Glomerular endothelial cell (primary cell): ENCODE data around the gene INTU. TPM values are rescaled to one million over a fixed set of nuclear protein-coding genes. Genes with fewer than 3 reads are reported as not detected.
A peak's percentile ranks its signal among the peaks of the same experiment; 100 is the strongest.
"Not testable (repeated sequence)": the region's sequence is repeated elsewhere in the genome, so short reads cannot be mapped to it uniquely, and the experiment has no call there.

Experiments
- DNase-seq: peaks from one replicate; pipeline ENCODE4 v3.0.0-alpha.2; 2011; ENCODE audit warnings: low read depth, low spot score; ENCODE audit errors: extremely low read depth
- total RNA-seq: library from RNA; depleted of rRNA; stranded (reverse); fragments of >200 nt; gene quantifications from 2 replicates; pipeline ENCODE4 v1.2.3, GENCODE V29; 2015

Gene INTU
- 2.1 and 8.1 TPM in 2 replicates for total RNA-seq

DNA sequence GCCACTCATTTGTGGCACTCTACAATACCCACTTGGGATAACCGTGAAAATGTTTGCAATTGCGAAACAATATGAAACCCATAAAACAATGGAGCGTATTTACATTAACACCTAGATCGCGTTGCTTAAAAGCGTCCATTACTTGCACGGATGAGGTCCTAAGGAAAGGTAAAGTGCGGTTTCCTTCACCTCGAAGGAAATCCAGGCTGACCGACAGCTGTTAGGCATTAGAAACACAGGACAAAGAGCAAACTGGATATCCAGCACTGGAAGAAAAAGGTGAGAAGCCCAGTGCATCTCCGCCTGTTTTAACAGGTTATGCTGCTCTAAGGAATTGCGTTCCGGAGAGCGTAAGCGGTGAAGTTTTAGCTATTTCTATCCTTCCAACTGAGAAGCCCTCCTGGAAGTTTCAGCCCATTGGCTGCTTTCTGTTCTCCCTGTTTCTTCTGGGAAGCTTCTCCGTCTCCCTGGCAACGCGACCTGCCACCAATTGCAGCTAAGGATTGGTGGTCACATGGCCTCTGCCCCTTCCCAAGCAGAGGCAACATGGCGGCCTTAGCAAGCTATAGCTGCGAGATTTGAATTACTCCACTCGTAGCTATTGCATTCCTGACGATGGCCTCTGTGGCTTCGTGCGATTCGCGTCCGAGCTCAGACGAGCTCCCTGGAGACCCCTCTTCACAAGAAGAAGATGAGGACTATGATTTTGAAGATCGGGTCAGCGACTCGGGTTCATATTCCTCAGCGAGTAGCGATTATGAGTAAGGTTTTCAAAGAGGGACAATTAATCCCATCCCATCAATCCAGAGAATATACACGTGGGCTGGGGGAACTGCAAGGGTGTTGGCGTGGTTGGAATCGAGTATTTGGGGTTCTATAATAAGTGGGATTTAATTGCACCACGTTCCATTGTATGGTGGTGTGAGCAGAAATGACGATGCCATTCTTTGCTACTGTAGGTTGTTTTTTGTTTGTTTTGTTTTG lies at the start of gene INTU:
INTU (plus strand) TSS at position 538 of the 984 bp plus-strand sequence; CDS start at position 616, 78 bp downstream.
- peak; percentile 78 for DNase-seq

DNA sequence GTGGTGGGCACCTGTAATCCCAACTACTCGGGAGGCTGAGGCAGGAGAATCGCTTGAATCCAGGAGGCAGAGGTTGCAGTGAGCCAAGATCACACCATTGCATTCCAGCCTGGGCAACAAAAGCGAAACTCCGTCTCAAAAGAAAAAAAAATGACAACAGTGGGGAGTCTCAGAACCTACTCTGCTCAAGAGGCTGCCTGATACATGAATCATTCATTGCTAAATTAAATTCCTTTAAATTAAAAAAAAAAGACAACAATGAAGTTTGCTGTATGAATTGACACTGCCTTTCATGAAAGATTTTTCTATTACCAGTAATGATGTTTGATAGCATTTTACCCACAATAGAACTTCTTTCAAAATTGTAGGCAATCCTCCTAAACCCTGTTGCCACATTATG lies 46.3 kb upstream of the INTU start:
- not testable (repeated sequence) for DNase-seq

DNA sequence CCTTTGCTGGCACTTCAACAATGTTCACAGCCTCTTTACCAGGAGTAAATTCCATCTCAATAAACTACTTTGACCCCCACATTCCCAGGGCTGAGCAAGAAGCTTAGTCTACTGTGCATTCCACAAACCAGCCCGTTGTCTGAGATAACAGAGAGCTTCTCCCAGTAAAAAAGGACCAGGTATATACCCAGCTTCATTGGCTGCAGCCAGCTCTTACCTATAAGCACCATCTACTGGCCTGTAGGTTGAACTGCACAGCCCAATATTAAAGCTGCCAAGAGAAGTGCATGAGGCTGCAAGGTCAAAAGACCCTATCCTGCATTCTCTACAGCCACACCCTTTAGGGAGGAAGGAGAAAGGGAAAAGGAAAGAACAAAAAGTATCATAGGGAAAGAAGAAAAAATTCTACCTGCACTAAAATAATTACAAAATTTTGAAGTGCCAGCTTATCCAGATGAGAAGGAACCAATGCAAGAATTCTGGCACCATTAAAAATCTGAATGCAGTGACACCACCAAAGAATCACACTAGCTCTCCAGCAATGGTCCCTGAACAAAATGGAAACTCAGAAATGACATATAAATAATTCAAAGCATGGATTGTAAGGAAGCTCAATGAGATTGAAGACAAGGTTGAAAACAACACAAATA lies 45.7 kb upstream of the INTU start:
- DNase-seq, result no peak

DNA sequence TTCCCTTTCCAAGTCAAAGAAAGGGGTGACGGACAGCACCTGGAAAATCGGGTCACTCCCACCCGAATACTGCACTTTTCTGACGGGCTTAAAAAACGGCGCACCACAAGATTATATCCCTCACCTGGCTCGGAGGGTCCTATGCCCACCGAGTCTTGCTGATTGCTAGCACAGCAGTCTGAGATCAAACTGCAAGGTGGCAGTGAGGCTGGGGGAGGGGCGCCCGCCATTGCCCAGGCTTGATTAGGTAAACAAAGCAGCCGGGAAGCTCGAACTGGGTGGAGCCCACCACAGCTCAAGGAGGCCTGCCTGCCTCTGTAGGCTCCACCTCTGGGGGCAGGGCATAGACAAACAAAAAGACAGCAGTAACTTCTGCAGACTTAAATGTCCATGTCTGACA lies 43.6 kb upstream of the INTU start:
- not testable (repeated sequence) for DNase-seq

DNA sequence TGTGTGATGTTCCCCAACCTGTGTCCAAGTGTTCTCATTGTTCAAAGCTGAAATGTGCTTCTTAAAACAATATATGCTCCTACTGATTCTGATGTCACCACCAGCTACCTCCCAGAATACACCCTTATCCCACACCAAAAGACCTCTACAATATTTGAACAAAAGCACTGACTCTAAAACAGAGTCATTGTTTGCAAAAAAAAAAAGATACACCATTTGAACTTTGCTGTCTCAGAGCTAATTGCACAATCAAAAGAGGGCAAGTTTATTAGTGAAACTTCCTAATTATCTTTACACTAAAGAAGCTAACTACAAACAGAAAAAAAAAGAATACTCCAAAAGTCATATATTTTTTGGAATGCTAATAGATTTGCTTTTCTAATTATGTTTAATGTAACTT lies 34.1 kb upstream of the INTU start:
- DNase-seq, result no peak

DNA sequence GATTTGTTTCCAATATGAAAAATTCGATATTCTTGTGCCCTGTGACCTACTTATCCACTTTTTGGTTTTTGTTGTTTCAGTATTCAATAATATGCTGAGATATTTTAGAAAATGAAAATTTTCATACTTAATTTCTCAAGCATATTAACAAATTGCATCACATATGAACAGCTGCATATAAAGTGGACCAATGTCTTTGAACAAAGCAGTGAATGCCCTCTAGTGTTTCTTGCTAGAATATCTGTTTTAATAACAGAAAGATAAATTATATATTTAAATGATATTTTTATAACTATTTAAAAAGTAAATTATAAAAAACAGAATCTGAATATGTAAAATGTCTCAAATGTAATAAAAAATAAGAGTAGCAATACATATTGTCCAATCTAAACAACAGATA lies 31.7 kb upstream of the INTU start:
- DNase-seq, result no peak

DNA sequence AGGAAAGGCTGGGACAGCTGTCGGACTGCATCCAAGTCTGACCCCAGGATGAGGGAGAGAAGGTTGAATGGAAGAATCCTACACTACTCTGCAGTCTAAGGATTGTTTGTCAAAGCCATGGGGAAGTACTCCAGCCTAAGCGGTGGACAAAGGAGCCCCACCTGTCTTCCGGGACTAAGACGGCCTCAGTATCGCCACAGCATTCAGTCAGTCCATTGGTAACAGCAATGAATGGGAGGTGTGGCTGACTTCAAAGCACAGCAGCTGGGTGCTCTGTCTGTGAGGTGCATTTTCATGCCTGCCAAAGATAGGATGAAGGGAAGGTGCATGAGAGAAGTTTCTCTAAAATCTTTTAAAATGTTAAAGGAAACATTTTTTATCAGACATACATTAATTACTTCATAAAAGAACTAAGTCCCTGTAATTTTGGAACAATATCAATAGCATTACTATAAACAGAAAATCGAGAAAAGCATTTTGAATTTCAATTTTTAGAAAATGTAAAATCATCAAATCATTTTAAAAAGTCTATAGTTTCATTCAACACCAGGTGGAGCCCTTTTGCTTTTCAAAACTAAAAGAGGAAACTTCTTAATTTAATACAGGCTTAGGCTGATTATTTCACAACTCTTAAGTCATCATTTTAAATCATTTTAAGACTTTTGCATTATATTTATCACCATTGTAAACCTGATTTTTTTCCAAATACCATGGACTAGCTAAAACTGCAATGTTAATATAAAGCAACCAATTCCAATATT lies 27.6 kb upstream of the INTU start:
- DNase-seq, result no peak

DNA sequence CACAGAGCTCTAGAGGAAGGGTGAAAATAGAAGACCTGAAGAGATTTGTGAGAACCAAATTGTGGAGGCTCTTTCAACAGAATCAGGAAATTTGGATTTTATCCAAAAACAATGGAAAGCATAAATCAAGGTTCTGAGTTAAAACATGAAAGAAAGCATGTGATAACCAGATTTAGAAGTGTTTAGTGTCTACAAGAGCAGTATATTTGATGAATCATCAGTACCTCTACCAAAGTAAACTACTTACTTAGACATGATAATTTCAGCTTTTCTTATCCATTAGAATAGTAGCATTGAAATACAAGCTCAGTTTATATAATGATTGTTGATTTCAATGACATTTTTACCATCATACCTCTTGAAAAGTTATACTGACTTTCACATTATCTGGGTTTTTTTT lies 25.9 kb upstream of the INTU start:
- DNase-seq, result no peak

DNA sequence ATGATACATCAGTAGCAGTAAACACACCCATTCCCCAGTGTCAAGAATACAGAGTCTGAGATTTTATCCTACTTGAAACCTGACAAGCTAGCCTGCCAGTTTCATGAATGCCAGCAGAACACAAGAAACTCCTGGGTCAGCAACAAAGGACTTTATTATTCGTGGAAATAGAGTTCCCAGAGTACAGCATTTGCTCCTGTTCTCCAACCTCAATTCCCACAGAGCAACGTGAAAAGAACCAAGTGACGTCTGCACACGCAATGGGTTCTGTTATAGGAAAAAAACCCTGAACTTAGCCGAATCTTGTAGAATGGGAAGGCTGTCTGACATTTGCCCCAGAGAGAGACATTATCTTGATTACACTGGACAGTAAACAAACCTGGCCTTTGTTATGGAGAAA lies 23.3 kb upstream of the INTU start:
- no peak for DNase-seq

DNA sequence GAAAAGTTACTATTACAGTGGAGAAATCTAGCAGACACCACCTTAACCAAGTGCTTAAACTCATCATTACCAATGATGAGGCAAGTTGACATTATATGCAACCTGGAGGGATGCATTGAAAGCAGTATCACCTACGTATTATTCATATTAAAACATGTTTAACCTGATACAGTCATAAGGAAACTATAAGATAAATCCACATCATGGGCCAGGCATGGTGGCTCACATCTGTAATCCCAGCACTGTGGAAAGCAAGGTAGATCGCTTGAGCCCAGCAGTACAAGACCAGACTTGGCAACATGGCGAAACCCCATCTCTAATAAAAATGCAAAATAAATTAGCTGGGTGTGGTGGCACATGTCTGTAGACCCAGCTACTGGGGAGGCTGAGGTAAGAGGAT lies 22.3 kb upstream of the INTU start:
- no peak for DNase-seq

DNA sequence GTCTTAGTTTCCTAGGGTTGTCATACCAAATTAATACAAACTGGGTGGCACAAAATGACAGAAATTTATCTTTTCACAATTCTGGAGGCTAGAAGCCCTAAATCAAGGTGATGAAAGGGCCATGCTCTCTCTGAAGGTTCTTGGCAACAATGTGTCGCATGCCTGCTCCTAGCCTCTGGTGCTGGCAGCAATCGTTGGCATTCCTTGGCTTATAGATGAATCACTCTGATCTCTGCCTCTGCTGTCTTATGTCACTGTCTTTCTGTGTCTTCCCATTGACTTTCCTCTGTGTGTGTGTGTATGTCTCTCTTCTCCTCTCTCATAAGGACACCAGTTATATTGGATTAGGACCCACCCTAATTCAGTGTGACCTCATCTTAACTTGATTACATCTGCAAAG lies 15.9 kb upstream of the INTU start:
- no peak for DNase-seq

DNA sequence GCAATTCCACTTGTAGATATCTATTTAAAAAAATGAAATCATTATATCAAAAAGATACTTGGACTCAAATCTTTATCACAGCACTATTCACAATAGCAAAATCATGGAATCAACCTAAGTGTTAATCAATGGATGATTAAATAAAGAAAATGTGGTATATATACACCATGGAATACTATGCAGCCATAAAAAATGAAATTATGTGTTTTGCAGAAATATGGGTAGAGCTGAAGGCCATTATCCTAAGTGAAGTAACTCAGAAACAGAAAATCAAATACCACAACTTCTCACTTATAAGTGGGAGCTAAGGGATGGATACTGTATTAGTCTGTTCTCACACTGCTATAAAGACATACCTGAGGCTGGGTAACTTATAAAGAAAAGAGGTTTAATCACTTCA lies 14.3 kb upstream of the INTU start:
- no peak for DNase-seq

DNA sequence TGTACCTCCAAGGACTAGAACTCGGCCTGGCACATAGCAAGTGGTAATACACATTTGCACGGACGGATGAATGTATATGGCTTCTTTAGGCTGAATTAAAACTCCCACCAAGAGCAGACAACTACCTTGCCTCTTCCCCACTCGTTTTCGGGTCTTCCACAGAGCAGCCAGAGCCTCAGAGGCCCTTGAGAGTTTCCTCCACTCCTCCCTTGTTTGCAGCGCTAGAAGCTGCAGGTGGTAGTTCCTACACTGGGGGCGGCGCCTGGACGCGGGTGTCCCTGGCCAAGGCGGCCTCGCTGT lies 10.2 kb upstream of the INTU start:
- DNase-seq, result no peak

DNA sequence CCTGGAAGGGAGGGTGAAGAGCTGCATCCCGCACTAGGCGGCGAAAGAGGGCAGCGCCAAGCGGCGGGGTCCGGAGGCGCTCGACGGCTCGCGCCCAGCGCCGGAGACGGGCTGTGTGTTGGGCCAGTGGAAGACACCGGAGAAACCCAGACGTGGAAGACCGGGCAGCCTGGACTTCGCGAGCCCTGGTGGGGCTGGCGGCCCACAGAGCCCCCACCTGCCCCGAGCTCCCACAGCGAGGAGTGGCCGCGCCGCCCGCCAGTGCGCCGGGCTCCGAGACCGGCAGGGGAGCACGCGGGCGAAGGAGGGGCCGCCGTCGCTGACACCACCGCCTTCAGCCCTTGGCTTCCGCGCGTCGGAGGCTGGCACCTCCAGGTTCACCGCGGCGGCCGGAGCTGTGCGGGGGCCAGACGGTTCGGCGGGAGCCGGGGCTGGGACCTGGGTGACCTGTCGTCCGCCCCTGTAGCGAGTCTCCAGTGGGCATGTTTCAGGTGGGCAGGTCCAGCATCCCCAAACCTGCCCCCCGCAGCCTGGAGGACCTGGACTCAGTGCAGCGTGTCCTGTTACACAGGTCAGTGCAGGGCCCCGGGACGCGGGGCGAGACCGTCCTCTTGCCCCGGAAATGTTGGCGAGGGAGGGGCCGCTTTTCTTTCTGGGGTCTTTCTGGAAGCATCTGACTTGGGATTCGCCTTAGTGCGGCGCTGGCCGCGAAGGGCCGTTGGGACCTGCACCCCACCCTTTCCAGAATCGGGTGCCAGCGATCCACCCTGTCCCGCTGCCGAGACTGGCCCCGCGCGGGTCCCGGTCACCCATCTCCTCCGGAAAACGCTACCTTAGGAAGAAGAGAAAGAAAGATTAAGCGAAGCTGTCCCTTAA lies 9.6 kb upstream of the INTU start:
- DNase-seq, result no peak

DNA sequence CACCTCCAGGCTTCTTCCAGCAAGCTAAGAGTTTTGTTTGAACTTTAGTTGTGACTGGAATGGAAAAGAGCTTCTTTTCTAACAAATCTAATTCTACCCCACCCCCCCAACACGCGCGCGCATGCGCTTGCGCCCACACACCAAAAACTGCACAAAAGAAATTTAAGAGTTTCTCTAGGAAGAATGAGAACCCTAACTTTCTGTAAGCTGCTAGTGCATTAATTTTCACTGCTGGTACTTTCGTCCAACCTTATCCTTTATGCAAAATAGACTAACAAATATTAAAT lies 9.0 kb upstream of the INTU start:
- no peak for DNase-seq

DNA sequence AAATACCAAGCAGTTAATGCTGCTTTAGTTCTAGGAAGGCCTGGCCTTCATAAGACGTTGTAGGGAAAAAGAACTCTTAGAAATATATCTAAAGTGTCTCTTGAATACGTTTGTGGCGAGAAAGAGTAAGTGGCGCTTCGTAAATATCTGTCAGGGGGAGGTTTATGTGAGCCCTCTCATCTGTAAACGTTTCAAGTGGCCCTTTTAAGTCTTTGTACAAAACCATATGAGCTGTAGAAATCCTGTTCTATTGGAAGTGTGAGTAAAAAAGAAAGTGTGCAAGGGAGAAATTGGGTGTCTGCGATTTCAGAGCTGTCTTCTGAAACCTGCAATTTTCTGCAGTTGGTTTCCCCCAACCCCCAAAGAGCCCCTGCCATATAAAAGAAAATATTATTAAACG lies 8.6 kb upstream of the INTU start:
- no peak for DNase-seq

DNA sequence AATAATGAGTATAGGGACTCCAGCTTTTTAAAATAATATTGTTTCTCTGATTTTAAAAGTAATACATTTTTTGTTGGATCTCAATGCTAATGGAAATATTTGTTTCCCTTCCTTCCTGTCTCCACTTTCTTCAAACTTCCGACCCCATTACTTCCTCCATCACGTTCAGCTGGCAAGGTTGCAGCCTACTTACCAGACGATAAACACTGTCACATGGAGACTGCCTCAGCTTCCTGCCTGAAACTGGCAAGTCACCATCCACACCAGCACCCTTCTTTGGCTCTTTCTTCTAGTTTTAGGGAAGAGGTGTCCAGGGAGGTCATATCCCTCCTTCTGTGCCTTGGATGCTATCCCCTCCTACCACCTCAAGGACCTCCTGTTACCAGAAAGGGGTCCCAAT lies 3.4 kb upstream of the INTU start:
- no peak for DNase-seq

DNA sequence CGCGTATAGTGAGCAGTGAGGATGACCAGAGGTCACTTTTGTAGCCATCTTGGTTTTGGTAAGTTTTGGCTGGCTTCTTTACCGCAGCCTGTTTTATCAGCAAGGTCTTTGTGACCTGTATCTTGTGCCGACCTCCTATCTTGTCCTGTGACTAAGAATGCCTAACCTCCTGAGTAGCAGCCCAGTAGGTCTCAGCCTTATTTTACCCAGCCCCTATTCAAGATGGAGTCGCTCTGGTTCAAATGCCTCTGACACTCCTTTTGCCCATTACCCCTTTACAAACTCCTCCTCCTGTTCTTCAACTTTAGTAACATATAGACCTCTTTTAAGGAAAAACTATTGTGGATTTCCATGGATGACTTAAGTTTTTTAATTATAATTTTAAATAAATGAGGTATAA lies 2.6 kb upstream of the INTU start:
- no peak for DNase-seq

DNA sequence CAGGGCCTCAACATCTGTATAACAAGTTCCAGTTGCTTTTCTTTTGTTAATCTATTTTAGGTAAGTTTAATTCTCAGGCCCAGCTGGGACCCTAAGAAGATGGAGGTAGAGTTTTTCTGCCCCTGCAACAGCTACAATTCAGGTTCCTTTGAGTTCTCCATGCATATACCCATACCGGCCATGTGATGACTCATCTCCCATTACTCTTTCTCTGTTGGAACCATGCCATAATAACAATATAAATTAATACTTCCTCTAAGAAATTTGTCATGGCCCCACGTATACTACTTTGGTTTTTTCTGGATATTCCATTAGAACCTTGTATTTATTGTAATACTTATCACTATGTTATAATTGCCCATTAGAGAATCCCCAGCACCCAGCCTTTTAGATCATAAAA lies 1.3 kb upstream of the INTU start:
- DNase-seq, result no peak

DNA sequence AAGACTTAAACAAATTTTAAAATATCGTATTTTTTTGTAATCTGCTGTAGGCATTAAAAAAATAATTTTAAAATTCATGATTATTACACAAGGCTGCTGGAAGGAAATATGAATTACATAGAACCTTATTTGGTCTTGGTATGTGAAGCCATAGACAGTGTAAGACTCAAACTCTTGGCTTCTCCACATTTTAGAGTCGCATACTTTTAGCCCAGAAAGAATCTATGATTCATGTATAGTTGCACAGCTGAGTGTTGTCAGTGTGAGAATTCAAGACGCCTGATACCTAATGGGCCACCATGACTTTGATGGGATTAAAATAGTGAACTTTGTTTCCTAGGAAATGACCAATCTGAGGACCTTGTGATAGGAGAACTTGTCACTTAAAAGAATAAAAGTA lies 1.4 kb downstream of the INTU start:
- DNase-seq, result no peak

DNA sequence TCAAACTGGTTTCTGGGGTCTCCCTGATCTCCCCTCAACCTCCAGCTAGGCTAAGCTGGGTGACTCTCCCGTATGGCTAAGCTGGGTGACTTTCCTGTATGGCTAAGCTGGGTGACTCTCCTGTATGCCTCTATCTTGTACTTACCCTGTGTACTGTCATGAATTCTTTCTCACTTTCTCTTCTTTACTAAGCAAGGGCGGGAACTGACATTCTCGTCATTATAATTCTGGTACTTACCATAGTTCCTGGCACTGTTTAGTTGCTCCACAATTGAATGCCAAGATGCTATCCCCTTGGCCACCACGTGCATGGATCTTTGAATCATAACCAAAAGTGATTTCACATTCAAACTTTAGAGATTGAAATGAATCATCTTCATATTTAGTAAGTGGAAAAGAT lies 8.8 kb downstream of the INTU start:
- DNase-seq, result no peak
